Stimulated activated CD8-positive, alpha-beta memory T cell treated with anti-CD3 and anti-CD28 coated beads, Interleukin-15, amount 100 ng/mL, for 1 hour (primary cell): ENCODE results near the gene JPH3.
A peak's percentile ranks its signal among the peaks of the same experiment; 100 is the strongest.

ENCODE experiments used
- DNase-seq: peaks from one replicate; pipeline ENCODE4 v3.0.0-alpha.2; 2020; ENCODE audit warnings: low read depth

The JPH3 gene

GRCh38 chr16:87626905-87627304 is 24.6 kb downstream of the JPH3 start:
- no peak for DNase-seq

- DNase-seq = no peak
Measured at GRCh38 chr16:87627542-87628245, 25.4 kb downstream of the JPH3 start.

GRCh38 chr16:87628246-87628923 is 26.1 kb downstream of the JPH3 start:
- no peak for DNase-seq

- no peak for DNase-seq
Measured at GRCh38 chr16:87628940-87629339, 26.6 kb downstream of the JPH3 start.

- DNase-seq = no peak
Measured at GRCh38 chr16:87631067-87631466, 28.8 kb downstream of the JPH3 start.

GRCh38 chr16:87634411-87634810 is 32.1 kb downstream of the JPH3 start:
- no peak for DNase-seq

GRCh38 chr16:87635541-87636049 is 33.3 kb downstream of the JPH3 start:
- DNase-seq = peak; percentile 46

GRCh38 chr16:87636050-87636684 is 33.9 kb downstream of the JPH3 start:
- DNase-seq = peak; percentile 60

- no peak for DNase-seq
Measured at GRCh38 chr16:87636741-87637140, 34.4 kb downstream of the JPH3 start.

- DNase-seq = no peak
Measured at GRCh38 chr16:87637357-87637756, 35.0 kb downstream of the JPH3 start.

- DNase-seq = no peak
Measured at GRCh38 chr16:87638736-87639135, 36.4 kb downstream of the JPH3 start.

GRCh38 chr16:87641721-87642120 is 39.4 kb downstream of the JPH3 start:
- no peak for DNase-seq

GRCh38 chr16:87642491-87642890 is 40.2 kb downstream of the JPH3 start:
- no peak for DNase-seq

- no peak for DNase-seq
Measured at GRCh38 chr16:87644186-87644585, 41.9 kb downstream of the JPH3 start.

- no peak for DNase-seq
Measured at GRCh38 chr16:87644596-87644995, 42.3 kb downstream of the JPH3 start.

- DNase-seq = no peak
Measured at GRCh38 chr16:87645802-87646201, 43.5 kb downstream of the JPH3 start.

GRCh38 chr16:87647431-87648185 is 45.3 kb downstream of the JPH3 start:
- no peak for DNase-seq

- DNase-seq = no peak
Measured at GRCh38 chr16:87648236-87648635, 45.9 kb downstream of the JPH3 start.

GRCh38 chr16:87648698-87649487 is 46.6 kb downstream of the JPH3 start:
- no peak for DNase-seq

- DNase-seq = no peak
Measured at GRCh38 chr16:87652386-87652785, 50.1 kb downstream of the JPH3 start.

- DNase-seq = no peak
Measured at GRCh38 chr16:87652799-87653198, 50.5 kb downstream of the JPH3 start.

GRCh38 chr16:87653234-87653633 is 50.9 kb downstream of the JPH3 start:
- no peak for DNase-seq
